GM12865 (cell line): Measurements from ENCODE around the gene MOV10L1.

Experiments
- DNase-seq: peaks from one replicate; pipeline ENCODE4 v3.0.0; 2010; ENCODE audit warnings: low read depth
- H3K4me3 ChIP-seq: 2 replicates; pipeline ENCODE4 v1.5.1; 2011; ENCODE audit warnings: mild to moderate bottlenecking, low read depth, low read length, control low read depth
- TF ChIP-seq, protein P1 (sequence below): IDR thresholded peaks from 2 replicates; pipeline ENCODE4 v1.5.1; 2011; ENCODE audit warnings: low read length, control low read depth, low read depth, inconsistent platforms; ENCODE audit not compliant: insufficient read depth; ENCODE audit errors: missing control alignments

The MOV10L1 gene

DNA sequence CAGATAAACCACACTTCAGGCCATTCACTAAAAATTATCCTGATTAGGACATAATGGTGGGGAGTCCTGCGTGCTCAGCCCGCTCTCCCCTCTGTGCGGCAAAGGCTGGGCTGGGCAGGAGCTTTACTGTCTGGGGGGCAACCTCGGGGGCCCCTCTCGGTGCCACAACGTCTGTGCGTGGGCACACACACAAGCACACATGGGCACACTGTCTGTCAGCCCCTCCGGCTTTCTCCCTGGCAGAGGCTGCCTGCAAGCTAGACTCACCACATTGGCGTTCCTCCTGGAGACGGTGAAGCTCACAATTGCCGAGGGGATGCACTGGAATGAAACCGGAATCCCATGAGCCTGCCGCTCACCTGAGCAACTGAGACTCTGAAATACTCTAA is 9.7 kb upstream of the MOV10L1 start:
- TF ChIP-seq, protein P1, sequence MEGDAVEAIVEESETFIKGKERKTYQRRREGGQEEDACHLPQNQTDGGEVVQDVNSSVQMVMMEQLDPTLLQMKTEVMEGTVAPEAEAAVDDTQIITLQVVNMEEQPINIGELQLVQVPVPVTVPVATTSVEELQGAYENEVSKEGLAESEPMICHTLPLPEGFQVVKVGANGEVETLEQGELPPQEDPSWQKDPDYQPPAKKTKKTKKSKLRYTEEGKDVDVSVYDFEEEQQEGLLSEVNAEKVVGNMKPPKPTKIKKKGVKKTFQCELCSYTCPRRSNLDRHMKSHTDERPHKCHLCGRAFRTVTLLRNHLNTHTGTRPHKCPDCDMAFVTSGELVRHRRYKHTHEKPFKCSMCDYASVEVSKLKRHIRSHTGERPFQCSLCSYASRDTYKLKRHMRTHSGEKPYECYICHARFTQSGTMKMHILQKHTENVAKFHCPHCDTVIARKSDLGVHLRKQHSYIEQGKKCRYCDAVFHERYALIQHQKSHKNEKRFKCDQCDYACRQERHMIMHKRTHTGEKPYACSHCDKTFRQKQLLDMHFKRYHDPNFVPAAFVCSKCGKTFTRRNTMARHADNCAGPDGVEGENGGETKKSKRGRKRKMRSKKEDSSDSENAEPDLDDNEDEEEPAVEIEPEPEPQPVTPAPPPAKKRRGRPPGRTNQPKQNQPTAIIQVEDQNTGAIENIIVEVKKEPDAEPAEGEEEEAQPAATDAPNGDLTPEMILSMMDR, result no peak
- no peak overlapping the region for H3K4me3 ChIP-seq
- DNase-seq, result no peak

DNA sequence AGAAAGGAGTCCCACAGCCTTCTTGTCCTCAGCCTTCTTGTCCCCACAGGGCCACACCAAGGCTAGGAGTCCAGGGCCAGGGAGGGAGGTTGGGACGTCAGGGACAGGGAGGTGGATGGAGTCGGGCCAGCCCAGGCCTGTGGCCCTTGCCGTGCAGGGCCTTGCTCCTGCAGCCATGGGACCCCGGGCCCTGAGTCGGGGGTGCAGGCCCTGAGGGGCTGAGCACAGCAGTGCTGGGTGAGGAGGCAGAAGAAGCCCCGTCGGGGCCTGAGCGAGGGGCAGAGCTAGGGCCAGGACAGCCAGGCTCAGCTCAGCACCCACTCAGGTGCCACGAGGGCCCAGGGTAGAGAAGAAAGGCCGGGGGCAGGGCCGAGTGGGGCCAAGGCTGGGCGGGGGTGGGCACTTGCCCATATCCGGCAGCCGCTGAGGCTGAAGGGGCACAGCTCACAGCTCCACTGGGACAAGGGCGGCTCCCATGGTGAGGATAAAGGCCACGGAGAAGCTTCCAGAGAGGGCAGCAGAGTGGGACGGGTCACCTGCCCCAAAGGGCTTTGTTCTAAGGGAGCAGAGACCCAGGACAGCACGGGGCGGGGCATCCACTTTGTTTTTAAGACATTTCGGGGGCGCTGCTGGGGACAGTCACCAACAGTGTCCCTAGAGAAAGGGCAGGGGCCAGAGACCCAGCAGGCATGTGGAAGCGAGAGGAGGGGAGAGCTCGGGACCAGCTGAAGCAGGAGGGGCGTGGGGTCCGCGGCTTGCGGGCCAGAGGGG is 8.2 kb upstream of the MOV10L1 start:
- H3K4me3 ChIP-seq, result no peak overlapping the region
- TF ChIP-seq, protein P1, result no peak
- DNase-seq, result no peak

DNA sequence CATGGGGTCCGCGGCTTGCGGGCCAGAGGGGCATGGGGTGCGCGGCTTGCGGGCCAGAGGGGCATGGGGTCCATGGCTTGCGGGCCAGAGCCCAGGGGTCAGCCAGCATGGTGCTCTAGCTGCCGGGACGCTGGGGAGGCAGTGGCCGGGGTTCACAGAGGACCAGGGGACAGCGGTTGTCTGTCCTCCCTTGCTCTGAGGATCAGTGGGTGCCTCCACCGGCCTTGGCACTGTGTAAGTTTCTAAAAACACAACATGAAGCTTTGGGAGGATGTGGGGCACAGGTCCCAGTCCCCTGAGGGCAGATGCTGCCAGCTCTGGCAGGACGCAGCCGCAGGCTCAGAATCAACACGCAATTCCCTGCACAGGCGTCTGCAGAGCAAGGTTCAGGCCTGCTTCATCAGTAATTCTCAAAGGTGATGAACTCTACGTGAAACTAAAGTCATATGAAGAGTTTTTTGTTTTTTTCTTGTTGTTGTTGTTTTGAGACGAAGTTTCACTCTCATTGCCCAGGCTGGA is 7.5 kb upstream of the MOV10L1 start:
- no peak for DNase-seq
- H3K4me3 ChIP-seq, result no peak overlapping the region
- TF ChIP-seq, protein P1, result no peak

DNA sequence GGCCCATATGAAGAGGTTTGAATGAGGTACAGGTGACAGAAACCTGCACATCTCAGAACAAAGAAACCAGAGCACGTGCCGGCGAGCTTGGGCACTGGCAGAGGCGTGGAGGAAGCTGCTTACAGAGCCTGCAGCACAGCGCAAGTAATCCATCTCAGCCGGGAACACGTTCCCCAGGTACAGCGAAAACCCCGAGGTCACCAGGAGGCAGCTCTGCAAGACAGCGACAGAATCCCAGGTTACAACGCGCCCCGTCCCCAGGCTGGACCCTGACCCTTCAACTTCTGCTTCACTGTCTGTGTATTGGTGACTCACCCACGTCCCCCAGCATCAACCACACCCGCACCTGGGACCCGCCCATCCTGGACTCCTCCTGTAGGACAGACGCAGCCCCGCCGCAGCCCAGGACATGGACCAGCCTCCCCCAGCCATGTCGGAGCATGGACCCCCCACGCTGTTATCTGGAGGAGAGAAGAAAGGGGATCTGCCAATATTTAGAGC is 6.8 kb upstream of the MOV10L1 start:
- TF ChIP-seq, protein P1, result no peak
- no peak overlapping the region for H3K4me3 ChIP-seq
- DNase-seq, result no peak

DNA sequence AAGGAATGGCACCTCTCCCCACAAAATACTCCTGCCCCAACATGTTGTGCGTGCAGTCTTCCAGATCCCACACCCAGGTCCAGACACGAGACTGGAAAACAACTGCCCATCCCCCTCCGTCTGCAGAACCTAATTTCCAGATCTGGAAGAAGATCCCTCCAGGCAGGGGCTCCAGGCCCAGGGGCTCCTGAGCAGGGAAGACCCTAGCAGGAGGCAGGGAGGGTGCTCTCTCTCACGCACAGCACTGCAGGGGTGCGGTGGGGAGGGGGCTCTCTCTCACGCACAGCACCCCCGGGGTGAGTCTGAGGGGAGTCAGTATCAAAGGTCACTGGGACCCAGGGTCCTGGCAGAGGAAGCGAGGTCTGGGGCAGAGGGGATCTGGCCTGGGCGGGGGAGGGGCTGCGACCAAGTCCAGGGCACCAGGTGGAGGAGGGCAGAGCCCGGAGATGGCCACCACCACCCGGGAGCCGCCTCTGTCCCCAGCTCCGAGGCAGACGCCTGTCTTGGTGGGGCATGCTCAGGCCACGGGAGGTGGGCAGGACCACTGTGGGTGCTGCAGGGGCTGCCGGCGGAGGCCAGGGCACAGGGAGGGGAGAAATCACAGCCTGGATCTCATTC is 6.2 kb upstream of the MOV10L1 start:
- no peak for DNase-seq
- H3K4me3 ChIP-seq, result no peak overlapping the region
- TF ChIP-seq, protein P1, result no peak

DNA sequence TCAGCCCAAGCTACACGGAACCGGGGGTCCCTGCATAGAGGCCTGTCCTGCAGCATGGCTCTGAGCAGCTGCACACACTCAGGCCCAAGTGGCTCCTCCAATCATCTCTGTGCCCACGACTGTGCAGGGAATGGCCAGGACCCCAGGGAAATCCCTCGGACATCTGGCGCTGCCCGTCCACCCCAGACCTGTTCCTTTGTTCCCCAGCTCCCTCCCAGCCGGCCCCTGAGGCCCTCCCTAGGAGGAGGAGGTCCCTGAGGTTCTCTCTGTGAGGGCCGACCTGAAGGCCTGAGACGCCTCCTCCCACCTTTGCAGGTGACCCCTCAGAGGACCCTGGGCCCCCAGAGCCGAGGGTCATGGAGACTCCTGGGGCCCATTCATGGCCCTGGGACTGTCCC is 5.7 kb upstream of the MOV10L1 start:
- TF ChIP-seq, protein P1, result no peak
- DNase-seq, result no peak
- no peak overlapping the region for H3K4me3 ChIP-seq
